ENCODE data around the gene PKIB. TPM values are rescaled to one million over a fixed set of nuclear protein-coding genes. Genes with fewer than 3 reads are reported as not detected.

The PKIB gene
- total RNA-seq, 2 experiments from 2014 or later: 0.78 to 1.3 TPM

DNA sequence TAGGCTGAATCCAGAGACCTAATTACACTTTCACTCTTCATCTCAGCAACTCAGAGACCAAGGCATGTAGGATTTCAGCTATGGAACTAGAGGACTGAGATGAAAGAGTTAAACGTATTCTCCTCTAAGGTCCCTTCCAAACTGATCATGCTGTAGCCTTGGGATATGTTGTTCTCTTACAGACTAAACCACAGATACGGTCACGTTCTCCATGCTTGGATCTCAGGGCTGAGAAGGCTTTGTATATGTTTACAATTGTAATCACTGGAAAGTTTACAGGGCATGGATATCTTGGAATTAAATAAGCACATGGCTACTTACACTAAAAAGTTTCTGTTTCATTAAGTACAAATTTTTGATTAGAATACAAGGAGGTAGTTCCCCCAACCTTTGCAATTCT is 50.1 kb downstream of the PKIB start:
- Mint-ChIP-seq H3K27me3 (peaks cover 2% of the 10 kb centered on the region), H3K36me3 (no peaks in the 10 kb centered on the region), H3K9me3 (no peaks in the 10 kb centered on the region), H3K4me1 (no peaks in the 10 kb centered on the region), H3K4me3 (no peak overlapping the region), H3K27ac (no peak overlapping the region)
- ATAC-seq (ENCODE audit: low read depth): no peak
- no peak for DNase-seq
- POLR2A ChIA-PET: no interaction called here

DNA sequence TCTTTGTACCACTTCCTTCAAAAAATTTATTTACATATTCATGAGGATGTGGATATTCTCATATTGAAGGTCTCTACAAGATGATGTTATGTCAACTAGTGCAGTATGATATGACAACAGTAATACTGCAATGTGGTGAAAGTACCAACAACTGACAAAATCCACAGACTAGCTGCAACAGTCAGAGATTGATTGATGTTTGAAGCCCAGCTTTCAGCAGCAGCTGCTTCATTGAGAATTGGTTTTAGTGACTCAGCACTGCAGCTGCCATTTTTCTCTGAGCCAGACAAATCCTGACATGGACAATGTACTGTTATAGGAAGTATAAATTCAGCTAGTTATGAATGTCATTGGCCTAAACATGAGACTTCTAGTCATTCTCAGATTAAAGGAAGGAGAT is 53.8 kb downstream of the PKIB start:
- Mint-ChIP-seq H3K27ac (no peak overlapping the region), H3K36me3 (no peaks in the 10 kb centered on the region), H3K4me3 (no peak overlapping the region), H3K4me1 (no peaks in the 10 kb centered on the region), H3K9me3 (no peaks in the 10 kb centered on the region), H3K27me3 (peaks cover 2% of the 10 kb centered on the region)
- POLR2A ChIA-PET: no interaction called here
- DNase-seq (no peak), ATAC-seq (ENCODE audit: low read depth) (no peak)

DNA sequence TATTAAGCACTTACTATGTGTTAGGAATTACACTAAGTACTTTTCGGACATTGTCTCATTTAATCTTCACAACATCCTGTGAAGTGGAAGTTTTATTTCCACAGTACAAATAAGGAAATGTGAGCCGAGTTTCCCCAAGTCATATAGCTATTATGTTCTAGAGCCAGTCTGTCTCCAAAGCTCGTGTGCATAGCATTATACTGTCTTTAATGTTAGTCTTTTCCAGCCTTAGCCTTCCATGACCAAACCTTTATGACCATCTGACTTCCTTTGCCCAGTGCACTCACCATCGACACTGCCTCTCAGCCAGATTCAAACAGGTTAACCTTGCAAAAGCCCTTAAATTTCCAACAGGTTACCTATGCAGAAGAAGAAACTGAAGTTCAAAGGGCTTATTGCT is 55.7 kb downstream of the PKIB start:
- Mint-ChIP-seq H3K9me3 (no peaks in the 10 kb centered on the region), H3K4me1 (no peaks in the 10 kb centered on the region), H3K27ac (no peak overlapping the region), H3K36me3 (no peaks in the 10 kb centered on the region), H3K4me3 (no peak overlapping the region), H3K27me3 (peaks cover 2% of the 10 kb centered on the region)
- POLR2A ChIA-PET: no interaction called here
- ATAC-seq (ENCODE audit: low read depth) (no peak), DNase-seq (no peak)

DNA sequence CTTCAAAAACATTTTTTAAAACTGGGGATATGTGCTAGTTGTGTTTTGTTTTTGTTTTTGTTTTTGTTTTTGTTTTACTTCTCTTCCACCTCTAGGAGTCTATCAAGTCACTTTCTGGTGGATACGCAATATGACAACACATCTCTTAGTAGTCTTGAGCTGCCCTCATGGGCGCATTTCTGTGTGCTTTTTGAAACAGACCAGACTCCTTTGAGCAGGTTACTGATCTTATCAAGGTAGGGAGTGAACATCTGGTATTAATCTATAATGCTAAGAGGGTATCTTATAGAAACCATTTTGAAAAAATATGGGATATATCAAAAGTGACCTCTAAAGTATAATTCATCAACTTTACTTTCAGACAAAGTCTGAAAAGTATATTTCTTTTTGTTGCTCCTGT is 56.2 kb downstream of the PKIB start:
- Mint-ChIP-seq H3K4me1 (no peaks in the 10 kb centered on the region), H3K27ac (no peak overlapping the region), H3K36me3 (no peaks in the 10 kb centered on the region), H3K9me3 (no peaks in the 10 kb centered on the region), H3K27me3 (peaks cover 2% of the 10 kb centered on the region), H3K4me3 (no peak overlapping the region)
- POLR2A ChIA-PET: no interaction called here
- ATAC-seq (ENCODE audit: low read depth) (no peak), DNase-seq (no peak)

DNA sequence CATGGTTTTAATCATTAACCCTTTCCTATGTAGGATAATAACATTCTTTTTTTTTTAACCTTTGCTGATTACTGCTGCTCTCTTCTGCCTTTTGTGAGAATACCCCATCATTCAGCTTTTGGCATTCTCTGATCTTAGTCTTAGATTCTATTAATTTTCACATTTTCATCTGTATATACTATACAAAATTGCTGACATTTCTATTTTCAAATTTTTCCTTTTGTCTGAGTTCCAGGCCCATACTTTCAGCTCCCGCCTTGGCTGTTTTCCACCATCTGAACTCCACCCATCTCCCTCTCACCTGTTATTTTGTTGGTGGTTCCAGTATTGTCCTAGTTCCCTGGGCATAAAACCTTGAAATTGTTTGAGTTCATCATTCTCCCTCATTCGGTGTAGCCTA is 59.2 kb downstream of the PKIB start:
- peaks cover 2% of the 10 kb centered on the region for H3K27me3 Mint-ChIP-seq
- POLR2A ChIA-PET: no interaction called here
- no peaks in the 10 kb centered on the region for H3K4me1 Mint-ChIP-seq

DNA sequence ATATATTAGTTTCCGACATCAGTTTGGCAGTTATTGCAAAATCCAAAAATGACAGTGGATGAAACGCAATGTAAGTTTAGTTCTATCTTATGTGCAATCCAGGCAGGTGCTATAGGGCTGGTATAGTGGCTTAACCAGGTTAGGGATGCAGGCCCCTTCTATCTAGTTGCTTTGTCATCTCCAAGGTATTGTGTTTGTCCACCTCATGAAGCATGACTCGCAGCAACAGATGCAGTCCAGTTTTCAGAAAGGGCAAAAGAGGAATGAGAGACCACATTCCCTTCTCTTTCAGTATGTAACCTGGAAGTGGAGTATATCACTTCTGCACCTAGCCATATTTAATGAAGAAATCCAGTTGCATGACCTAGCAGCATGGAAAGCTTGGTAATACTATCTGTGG is 59.7 kb downstream of the PKIB start:
- POLR2A ChIA-PET: no interaction called here
- H3K27ac Mint-ChIP-seq: no peak overlapping the region
- H3K4me3 Mint-ChIP-seq: no peak overlapping the region
- ATAC-seq (ENCODE audit: low read depth) (no peak), DNase-seq (no peak)
- H3K4me1 Mint-ChIP-seq: no peaks in the 10 kb centered on the region
- H3K27me3 Mint-ChIP-seq: peaks cover 2% of the 10 kb centered on the region
- H3K36me3 Mint-ChIP-seq: no peaks in the 10 kb centered on the region
- no peaks in the 10 kb centered on the region for H3K9me3 Mint-ChIP-seq

More for the DNA sequence above, 59.2 kb downstream of the PKIB start:
- H3K4me3 Mint-ChIP-seq: no peak overlapping the region
- H3K36me3 Mint-ChIP-seq: no peaks in the 10 kb centered on the region
- no peak for DNase-seq
- H3K27ac Mint-ChIP-seq: no peak overlapping the region
- no peaks in the 10 kb centered on the region for H3K9me3 Mint-ChIP-seq
- ATAC-seq (ENCODE audit: low read depth): no peak

DNA sequence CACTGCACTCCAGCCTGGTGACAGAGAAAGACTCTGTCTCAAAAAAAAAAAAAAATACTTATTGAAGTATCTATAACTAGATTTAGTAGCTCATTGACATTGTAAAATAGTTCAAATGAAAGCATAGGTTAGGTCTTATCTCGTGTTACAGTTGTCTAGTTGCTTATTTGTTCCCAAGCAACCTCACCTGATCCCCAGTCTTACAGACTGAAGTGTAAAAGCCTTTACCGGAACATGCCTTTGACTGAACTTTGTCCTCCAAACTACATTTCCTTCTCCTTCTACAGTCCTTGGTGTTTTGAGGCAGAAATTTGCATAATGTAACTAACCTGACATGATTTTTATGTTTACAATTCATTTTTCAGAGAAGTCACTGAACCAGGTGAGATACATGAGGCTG is 61.0 kb downstream of the PKIB start:
- POLR2A ChIA-PET: no interaction called here
- peaks cover 2% of the 10 kb centered on the region for H3K27me3 Mint-ChIP-seq
- no peaks in the 10 kb centered on the region for H3K36me3 Mint-ChIP-seq
- no peak overlapping the region for H3K27ac Mint-ChIP-seq
- no peak overlapping the region for H3K4me3 Mint-ChIP-seq
- no peaks in the 10 kb centered on the region for H3K4me1 Mint-ChIP-seq
- no peak for ATAC-seq (ENCODE audit: low read depth)
- DNase-seq: no peak
- no peaks in the 10 kb centered on the region for H3K9me3 Mint-ChIP-seq

DNA sequence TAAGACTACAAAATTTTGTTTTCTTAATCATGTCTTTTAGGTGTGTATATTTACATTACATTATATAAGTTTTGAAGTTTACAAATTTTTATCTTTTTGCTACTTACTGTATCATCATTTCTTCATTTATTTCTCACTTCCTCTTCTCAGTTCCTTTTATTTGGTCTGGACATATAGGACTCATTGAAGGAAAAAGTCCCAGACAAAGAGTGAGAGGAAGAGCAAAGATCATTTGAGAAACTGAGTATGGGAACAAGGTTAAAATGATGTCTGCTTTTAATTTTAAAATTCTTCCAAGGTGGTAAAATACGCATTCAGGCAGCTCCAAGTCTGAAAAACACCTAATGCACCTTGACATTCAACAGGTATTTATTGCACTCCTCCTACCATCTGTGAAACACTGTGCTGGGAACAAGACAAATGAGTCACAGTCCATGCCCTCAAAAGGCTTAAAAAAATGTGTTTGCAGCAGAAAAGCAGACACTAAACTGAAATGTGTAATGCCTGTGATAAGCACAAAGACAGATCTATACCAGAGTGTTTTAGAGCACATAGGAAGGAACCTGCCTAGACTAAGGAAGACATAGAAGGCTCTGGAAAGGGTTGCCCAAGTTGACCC is 63.2 kb downstream of the PKIB start:
- Mint-ChIP-seq H3K27me3 (peaks cover 2% of the 10 kb centered on the region), H3K36me3 (no peaks in the 10 kb centered on the region), H3K4me3 (no peak overlapping the region), H3K9me3 (no peaks in the 10 kb centered on the region), H3K27ac (no peak overlapping the region), H3K4me1 (no peaks in the 10 kb centered on the region)
- ATAC-seq (ENCODE audit: low read depth): no peak
- DNase-seq: no peak
- POLR2A ChIA-PET: no interaction called here

DNA sequence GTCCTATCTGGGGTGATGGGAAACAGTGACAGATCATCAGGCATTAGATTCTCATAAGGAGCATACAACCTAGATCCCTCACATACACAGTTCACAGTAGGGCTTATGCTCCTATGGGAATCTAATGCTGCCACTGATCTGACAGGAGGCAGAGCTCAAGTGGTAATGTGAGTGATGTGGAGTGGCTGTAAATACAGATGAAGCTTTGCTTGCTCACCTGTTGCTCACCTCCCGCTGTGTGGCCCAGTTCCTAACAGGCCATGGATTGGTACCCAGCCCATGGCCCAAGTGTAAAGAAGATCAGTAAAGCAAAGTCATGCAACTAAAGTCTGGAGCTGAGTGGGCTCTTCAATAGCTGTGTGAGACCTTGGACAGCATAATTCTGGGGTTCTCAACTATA is 65.9 kb downstream of the PKIB start:
- POLR2A ChIA-PET: no interaction called here
- peaks cover 2% of the 10 kb centered on the region for H3K27me3 Mint-ChIP-seq
- DNase-seq: no peak

DNA sequence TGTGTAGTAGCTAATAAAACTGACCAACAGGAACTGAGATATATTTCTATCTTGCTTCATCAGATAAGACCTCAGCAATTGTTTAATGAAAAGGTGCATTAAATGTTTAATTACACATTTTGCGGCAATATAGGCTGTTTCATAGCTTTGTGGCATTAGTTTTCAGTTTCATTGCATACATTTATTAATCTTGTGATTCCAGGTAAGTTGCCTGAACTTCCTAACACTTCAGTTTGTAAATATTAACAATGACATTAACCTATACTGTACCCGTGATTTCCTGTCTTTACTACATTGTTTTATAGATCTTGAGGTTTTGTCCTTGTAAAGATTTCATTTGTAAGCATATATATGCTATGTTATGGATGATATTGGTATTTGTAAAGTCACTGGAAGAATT is 66.5 kb downstream of the PKIB start:
- H3K36me3 Mint-ChIP-seq: no peaks in the 10 kb centered on the region
- no peak overlapping the region for H3K4me3 Mint-ChIP-seq
- no peak overlapping the region for H3K27ac Mint-ChIP-seq
- peaks cover 2% of the 10 kb centered on the region for H3K4me1 Mint-ChIP-seq
- H3K27me3 Mint-ChIP-seq: peaks cover 2% of the 10 kb centered on the region
- no peak for ATAC-seq (ENCODE audit: low read depth)
- no peaks in the 10 kb centered on the region for H3K9me3 Mint-ChIP-seq
- POLR2A ChIA-PET: no interaction called here
- no peak for DNase-seq

More for the DNA sequence above, 65.9 kb downstream of the PKIB start:
- ATAC-seq (ENCODE audit: low read depth): no peak
- no peaks in the 10 kb centered on the region for H3K9me3 Mint-ChIP-seq
- no peaks in the 10 kb centered on the region for H3K36me3 Mint-ChIP-seq
- H3K4me3 Mint-ChIP-seq: no peak overlapping the region
- peaks cover 2% of the 10 kb centered on the region for H3K4me1 Mint-ChIP-seq
- no peak overlapping the region for H3K27ac Mint-ChIP-seq

DNA sequence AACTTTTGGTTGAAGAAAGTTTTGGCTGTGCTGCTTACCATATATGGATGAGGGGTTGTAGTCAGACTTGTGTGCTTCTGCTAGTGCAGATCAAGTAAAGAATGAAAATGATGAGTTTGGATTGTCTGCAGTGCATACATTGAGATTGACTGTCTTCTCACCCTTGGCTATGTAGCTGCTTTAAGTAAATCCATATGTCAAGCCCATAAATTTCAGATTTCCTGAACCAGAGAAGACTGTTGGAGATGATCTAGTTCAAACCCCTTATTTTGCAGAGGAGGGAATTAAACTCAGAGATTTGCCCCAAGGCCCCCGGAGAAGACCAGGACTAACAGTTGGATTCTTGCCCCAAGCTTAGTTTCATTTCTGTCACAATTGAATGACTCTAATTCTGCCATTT is 67.2 kb downstream of the PKIB start:
- POLR2A ChIA-PET: no interaction called here
- Mint-ChIP-seq H3K36me3 (no peaks in the 10 kb centered on the region), H3K9me3 (no peaks in the 10 kb centered on the region), H3K27me3 (peaks cover 2% of the 10 kb centered on the region), H3K4me3 (no peak overlapping the region), H3K4me1 (peaks cover 2% of the 10 kb centered on the region), H3K27ac (no peak overlapping the region)
- ATAC-seq (ENCODE audit: low read depth) (no peak), DNase-seq (no peak)

DNA sequence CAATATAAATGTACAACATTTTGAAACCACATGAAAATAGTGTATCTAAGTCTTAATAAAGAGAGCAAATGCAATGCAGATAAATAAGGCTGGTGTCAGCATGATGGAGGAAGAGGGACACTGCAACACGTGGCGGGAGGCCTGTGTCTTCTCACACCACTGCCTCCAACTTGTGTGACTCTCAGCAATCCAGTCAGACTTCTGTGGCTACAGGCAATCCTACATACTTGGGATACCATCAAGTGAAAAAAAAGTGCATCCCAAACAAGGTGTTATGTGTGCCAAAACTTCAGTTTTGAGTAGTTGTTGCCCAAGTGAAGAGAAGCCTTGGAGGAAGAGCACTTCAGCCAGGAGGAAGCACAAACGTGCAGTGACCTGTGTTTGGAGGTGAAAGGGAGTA is 68.6 kb downstream of the PKIB start:
- Mint-ChIP-seq H3K4me3 (no peak overlapping the region), H3K27me3 (peaks cover 2% of the 10 kb centered on the region), H3K9me3 (no peaks in the 10 kb centered on the region), H3K4me1 (peaks cover 2% of the 10 kb centered on the region), H3K36me3 (no peaks in the 10 kb centered on the region), H3K27ac (no peak overlapping the region)
- no peak for DNase-seq
- POLR2A ChIA-PET: no interaction called here
- ATAC-seq (ENCODE audit: low read depth): no peak

DNA sequence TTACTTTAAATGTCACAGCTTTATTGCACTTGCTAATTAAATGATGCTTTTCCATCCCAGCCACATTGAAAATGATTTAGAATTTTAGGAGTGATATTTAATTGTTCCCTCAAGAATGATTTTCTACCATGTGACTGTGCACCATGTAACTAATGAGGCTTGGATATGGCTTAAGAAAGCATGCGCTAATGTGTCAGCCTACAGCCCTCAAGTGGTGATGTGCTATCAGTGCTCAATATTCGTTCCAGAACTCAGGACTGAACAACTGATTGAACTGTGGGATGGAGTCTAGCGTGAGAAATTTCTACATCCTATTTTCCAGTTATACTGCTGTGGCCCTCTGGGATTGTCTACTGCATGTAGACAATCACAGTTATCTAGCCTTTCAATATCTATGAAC is 71.5 kb downstream of the PKIB start:
- H3K4me1 Mint-ChIP-seq: peaks cover 2% of the 10 kb centered on the region
- no peaks in the 10 kb centered on the region for H3K9me3 Mint-ChIP-seq
- peaks cover 3% of the 10 kb centered on the region for H3K27me3 Mint-ChIP-seq
- POLR2A ChIA-PET: no interaction called here
- DNase-seq (no peak), ATAC-seq (ENCODE audit: low read depth) (no peak)
- no peaks in the 10 kb centered on the region for H3K36me3 Mint-ChIP-seq
- H3K27ac Mint-ChIP-seq: no peak overlapping the region
- H3K4me3 Mint-ChIP-seq: no peak overlapping the region

DNA sequence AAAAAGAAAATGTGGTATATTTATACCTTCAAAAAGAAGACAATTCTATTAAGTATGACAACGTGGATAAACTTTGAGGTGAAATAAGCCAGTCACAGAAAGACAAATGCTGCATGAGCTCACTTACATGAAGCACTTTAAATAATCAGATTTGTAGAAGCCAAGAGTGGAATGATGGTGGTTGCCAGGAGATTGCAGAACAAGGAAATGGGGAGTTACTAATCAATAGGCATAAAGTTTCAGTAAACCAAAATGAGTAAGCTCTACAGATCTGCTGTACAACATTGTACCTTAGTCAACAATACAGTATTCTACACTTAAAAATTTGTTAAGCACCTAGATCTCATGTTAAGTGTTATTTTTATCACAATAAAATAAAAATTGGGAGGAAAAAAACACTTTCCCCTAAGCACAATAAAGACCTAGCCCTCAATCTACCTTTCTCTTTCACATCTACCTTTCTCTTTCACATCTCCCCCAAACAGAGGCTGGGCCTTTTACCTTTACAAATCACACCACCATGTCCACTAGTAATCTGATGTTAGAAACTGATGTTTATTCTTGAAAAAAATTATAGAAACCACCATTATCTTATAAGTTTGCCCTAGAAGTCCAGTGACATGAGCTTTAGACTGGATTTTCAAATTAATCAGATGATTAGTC is 73.9 kb downstream of the PKIB start:
- Mint-ChIP-seq H3K27me3 (peaks cover 3% of the 10 kb centered on the region), H3K4me1 (peaks cover 2% of the 10 kb centered on the region), H3K4me3 (no peak overlapping the region), H3K27ac (no peak overlapping the region), H3K36me3 (no peaks in the 10 kb centered on the region), H3K9me3 (no peaks in the 10 kb centered on the region)
- DNase-seq (no peak), ATAC-seq (ENCODE audit: low read depth) (no peak)
- POLR2A ChIA-PET: no interaction called here
